Stimulated activated CD8-positive, alpha-beta memory T cell treated with anti-CD3 and anti-CD28 coated beads, Interleukin-7, amount 100 ng/mL, for 48 hours (primary cell): ENCODE data around the gene LGI4.

Experiments used
- DNase-seq, 2 donors: peaks; one replicate each; pipeline ENCODE4 v3.0.0-alpha.2; 2020; ENCODE audit warnings: low read depth in 1 of 2; ENCODE audit errors: extremely low read depth in 1 of 2

LGI4 gene

GRCh38 chr19:35134601-35135242 lies at the start of gene LGI4:
Gene LGI4, minus strand, starts transcription at chr19:35135059. Its CDS starts 379 bp downstream, at chr19:35134680.
- DNase-seq, result no peak

- DNase-seq, result no peak
Measured at GRCh38 chr19:35184267-35184666, 49.4 kb upstream of the LGI4 start.

GRCh38 chr19:35181387-35181786 lies 46.5 kb upstream of the LGI4 start:
- DNase-seq, result no peak

- DNase-seq, result no peak
Measured at GRCh38 chr19:35179830-35180229, 45.0 kb upstream of the LGI4 start.

GRCh38 chr19:35178701-35179100 lies 43.8 kb upstream of the LGI4 start:
- DNase-seq, result no peak

- DNase-seq, result no peak
Measured at GRCh38 chr19:35177377-35178274, 42.8 kb upstream of the LGI4 start.

GRCh38 chr19:35176181-35176570 lies 41.3 kb upstream of the LGI4 start:
- no peak for DNase-seq

GRCh38 chr19:35174226-35174625 lies 39.4 kb upstream of the LGI4 start:
- no peak for DNase-seq

GRCh38 chr19:35171730-35172129 lies 36.9 kb upstream of the LGI4 start:
- DNase-seq, result no peak

GRCh38 chr19:35170359-35171061 lies 35.7 kb upstream of the LGI4 start:
- no peak for DNase-seq

GRCh38 chr19:35169221-35169995 lies 34.5 kb upstream of the LGI4 start:
- no peak for DNase-seq

GRCh38 chr19:35168196-35168595 lies 33.3 kb upstream of the LGI4 start:
- no peak for DNase-seq

- no peak for DNase-seq
Measured at GRCh38 chr19:35167251-35168119, 32.6 kb upstream of the LGI4 start.

- DNase-seq, result no peak
Measured at GRCh38 chr19:35166100-35167063, 31.5 kb upstream of the LGI4 start.

- no peak for DNase-seq
Measured at GRCh38 chr19:35165200-35166058, 30.6 kb upstream of the LGI4 start.

GRCh38 chr19:35164418-35164817 lies 29.6 kb upstream of the LGI4 start:
- no peak for DNase-seq

GRCh38 chr19:35162471-35163326 lies 27.8 kb upstream of the LGI4 start:
- DNase-seq, result no peak
